Mesodermal cell (in vitro differentiated cells): ENCODE data around the gene CHID1.

Source experiments
- H3K27ac ChIP-seq: 2 replicates; pipeline ENCODE4 v1.7.0; 2013; ENCODE audit warnings: mild to moderate bottlenecking, low read depth, low read length, moderate library complexity; ENCODE audit not compliant: severe bottlenecking
- H3K36me3 ChIP-seq: 2 replicates; pipeline ENCODE4 v1.7.1; 2013; ENCODE audit warnings: mild to moderate bottlenecking, low read length, moderate library complexity; ENCODE audit not compliant: control insufficient read depth, insufficient read depth
- H3K4me1 ChIP-seq: one replicate; pipeline ENCODE4 v1.7.1; 2013; ENCODE audit warnings: mild to moderate bottlenecking, low read length; ENCODE audit not compliant: insufficient read depth, control insufficient read depth, poor library complexity, severe bottlenecking
- H3K4me3 ChIP-seq: 2 replicates; pipeline ENCODE4 v1.7.0; 2013; ENCODE audit warnings: low read length, control low read depth, mild to moderate bottlenecking; ENCODE audit not compliant: insufficient read depth, poor library complexity, severe bottlenecking; ENCODE audit errors: extremely low read depth
- H3K9me3 ChIP-seq: 2 replicates; pipeline ENCODE4 v1.7.1; 2013; ENCODE audit warnings: mild to moderate bottlenecking, low read length, moderate library complexity; ENCODE audit not compliant: control insufficient read depth
- WGBS, 2 experiments: methylation state at CpG; one replicate each; pipeline ENCODE4 v1.1.5; 2013; ENCODE audit warnings: missing lambda C conversion rate in 2 of 2; ENCODE audit not compliant: insufficient coverage in 2 of 2; 5-methylcytosine and 5-hydroxymethylcytosine counted together

The CHID1 gene

GRCh38 chr11:897253-898142 is 13.1 kb downstream of the CHID1 start:
- Histone ChIP-seq H3K4me1 (peaks cover 3% of the 10 kb centered on the region), H3K36me3 (peaks cover 33% of the 10 kb centered on the region), H3K4me3 (no peak overlapping the region), H3K9me3 (no peaks in the 10 kb centered on the region), H3K27ac (no peak overlapping the region)
- 88 to 95% methylated on average over 9 to 13 of the region's 17 CpGs for whole genome bisulfite sequencing, 2 experiments

- Histone ChIP-seq H3K36me3 (peaks cover 23% of the 10 kb centered on the region), H3K4me1 (peaks cover 3% of the 10 kb centered on the region), H3K27ac (no peak overlapping the region), H3K9me3 (no peaks in the 10 kb centered on the region), H3K4me3 (no peak overlapping the region)
- 93 to 97% methylated on average over 16 to 26 of the region's 26 CpGs for WGBS, 2 experiments
These were observed 15.1 kb downstream of the CHID1 start for GRCh38 chr11:895331-896110.

GRCh38 chr11:894575-895201 is 15.9 kb downstream of the CHID1 start:
- Histone ChIP-seq H3K4me1 (peaks cover 3% of the 10 kb centered on the region), H3K9me3 (no peaks in the 10 kb centered on the region), H3K36me3 (peaks cover 15% of the 10 kb centered on the region), H3K27ac (no peak overlapping the region), H3K4me3 (no peak overlapping the region)
- 92 to 93% methylated on average over 11 to 12 of the region's 12 CpGs for WGBS, 2 experiments

- Histone ChIP-seq H3K4me3 (no peak overlapping the region), H3K27ac (no peak overlapping the region), H3K36me3 (peaks cover 2% of the 10 kb centered on the region), H3K9me3 (no peaks in the 10 kb centered on the region), H3K4me1 (peaks cover 3% of the 10 kb centered on the region)
- 97 to 98% methylated on average over 8 to 10 of the region's 13 CpGs for WGBS, 2 experiments
These were observed 17.5 kb downstream of the CHID1 start for GRCh38 chr11:893008-893654.

- H3K36me3 ChIP-seq, result peaks cover 12% of the 10 kb centered on the region
- no peak overlapping the region for H3K27ac ChIP-seq
- H3K9me3 ChIP-seq, result no peaks in the 10 kb centered on the region
- no peaks in the 10 kb centered on the region for H3K4me1 ChIP-seq
- WGBS, 2 experiments, result 78 to 86% methylated on average over 9 to 17 of the region's 27 CpGs
- no peak overlapping the region for H3K4me3 ChIP-seq
These were observed 19.6 kb downstream of the CHID1 start for GRCh38 chr11:890794-891540.

- Histone ChIP-seq H3K4me3 (no peak overlapping the region), H3K27ac (no peak overlapping the region)
- 89 to 96% methylated on average over 30 of the region's 32 CpGs for WGBS, 2 experiments
These were observed 20.7 kb downstream of the CHID1 start for GRCh38 chr11:889687-890475.

GRCh38 chr11:889257-889656 is 21.4 kb downstream of the CHID1 start:
- no peaks in the 10 kb centered on the region for H3K9me3 ChIP-seq
- H3K4me1 ChIP-seq, result no peaks in the 10 kb centered on the region
- H3K27ac ChIP-seq, result no peak overlapping the region
- H3K4me3 ChIP-seq, result no peak overlapping the region
- 90 to 96% methylated on average over 13 of the region's 13 CpGs for WGBS, 2 experiments
- H3K36me3 ChIP-seq, result peaks cover 18% of the 10 kb centered on the region

More at GRCh38 chr11:889687-890475, 20.7 kb downstream of the CHID1 start:
- Histone ChIP-seq H3K36me3 (peaks cover 18% of the 10 kb centered on the region), H3K4me1 (no peaks in the 10 kb centered on the region), H3K9me3 (no peaks in the 10 kb centered on the region)

GRCh38 chr11:888310-889212 is 22.0 kb downstream of the CHID1 start:
- Histone ChIP-seq H3K4me3 (no peak overlapping the region), H3K9me3 (no peaks in the 10 kb centered on the region), H3K36me3 (peaks cover 16% of the 10 kb centered on the region), H3K27ac (no peak overlapping the region), H3K4me1 (no peaks in the 10 kb centered on the region)
- 95 to 97% methylated on average over 31 to 44 of the region's 45 CpGs for WGBS, 2 experiments

- Histone ChIP-seq H3K27ac (no peak overlapping the region), H3K36me3 (peaks cover 24% of the 10 kb centered on the region), H3K9me3 (no peaks in the 10 kb centered on the region), H3K4me3 (no peak overlapping the region), H3K4me1 (no peaks in the 10 kb centered on the region)
- WGBS, 2 experiments, result 94 to 98% methylated on average over 14 of the region's 14 CpGs
These were observed 23.0 kb downstream of the CHID1 start for GRCh38 chr11:887589-887988.
